ENCODE results near the gene MAP4K3. TPM values are rescaled to one million over a fixed set of nuclear protein-coding genes. Genes with fewer than 3 reads are reported as not detected.
A peak's percentile ranks its signal among the peaks of the same experiment; 100 is the strongest.
"Not testable (repeated sequence)": the region's sequence is repeated elsewhere in the genome, so short reads cannot be mapped to it uniquely, and the experiment has no call there.

MAP4K3 gene
- total RNA-seq, 1 donor from 2014 or later, result 18.3 TPM

GRCh38 chr2:39386064-39386463 lies 51.0 kb downstream of the MAP4K3 start:
- no peak overlapping the region for H3K4me3 ChIP-seq (ENCODE audit: low read depth, low read length)
- no peak for TF ChIP-seq CTCF (conservative IDR thresholded peaks at IDR 0.05; ENCODE audit: low read depth, low read length)
- DNase-seq (ENCODE audit: low read depth), result no peak

DNA sequence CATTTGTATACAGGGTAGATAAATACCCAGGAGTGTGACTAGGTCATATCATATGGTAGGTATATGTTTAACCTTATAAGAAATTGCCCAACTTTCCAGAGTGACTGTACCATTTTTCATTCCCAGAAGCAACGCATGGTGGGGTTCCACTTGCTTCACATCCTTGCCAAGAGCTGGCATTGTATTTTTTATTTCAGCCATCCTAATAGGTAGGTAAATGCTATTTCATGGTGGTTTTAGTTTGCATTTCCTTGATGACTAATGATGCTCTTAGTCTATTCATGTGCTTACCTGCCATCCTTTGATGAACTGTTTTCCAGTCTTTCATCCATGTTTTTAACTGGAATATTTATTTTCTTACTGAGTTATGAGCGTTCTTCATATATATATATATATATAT lies 51.9 kb downstream of the MAP4K3 start:
- no peak overlapping the region for H3K4me3 ChIP-seq (ENCODE audit: low read depth, low read length)
- no peak for TF ChIP-seq CTCF (conservative IDR thresholded peaks at IDR 0.05; ENCODE audit: low read depth, low read length)
- no peak for DNase-seq (ENCODE audit: low read depth)

GRCh38 chr2:39384071-39384470 lies 53.0 kb downstream of the MAP4K3 start:
- not testable (repeated sequence) for DNase-seq (ENCODE audit: low read depth); H3K4me3 ChIP-seq (ENCODE audit: low read depth, low read length)

- no peak overlapping the region for H3K4me3 ChIP-seq (ENCODE audit: low read depth, low read length)
- TF ChIP-seq CTCF (conservative IDR thresholded peaks at IDR 0.05; ENCODE audit: low read depth, low read length), result no peak
- no peak for DNase-seq (ENCODE audit: low read depth)
These were observed 53.9 kb downstream of the MAP4K3 start for GRCh38 chr2:39383146-39383545.

GRCh38 chr2:39381653-39382052 lies 55.4 kb downstream of the MAP4K3 start:
- TF ChIP-seq CTCF (conservative IDR thresholded peaks at IDR 0.05; ENCODE audit: low read depth, low read length), result no peak
- H3K4me3 ChIP-seq (ENCODE audit: low read depth, low read length), result no peak overlapping the region
- DNase-seq (ENCODE audit: low read depth), result no peak

- DNase-seq (ENCODE audit: low read depth), result no peak
- no peak overlapping the region for H3K4me3 ChIP-seq (ENCODE audit: low read depth, low read length)
- TF ChIP-seq CTCF (conservative IDR thresholded peaks at IDR 0.05; ENCODE audit: low read depth, low read length), result no peak
These were observed 56.4 kb downstream of the MAP4K3 start for GRCh38 chr2:39380525-39381150.

DNA sequence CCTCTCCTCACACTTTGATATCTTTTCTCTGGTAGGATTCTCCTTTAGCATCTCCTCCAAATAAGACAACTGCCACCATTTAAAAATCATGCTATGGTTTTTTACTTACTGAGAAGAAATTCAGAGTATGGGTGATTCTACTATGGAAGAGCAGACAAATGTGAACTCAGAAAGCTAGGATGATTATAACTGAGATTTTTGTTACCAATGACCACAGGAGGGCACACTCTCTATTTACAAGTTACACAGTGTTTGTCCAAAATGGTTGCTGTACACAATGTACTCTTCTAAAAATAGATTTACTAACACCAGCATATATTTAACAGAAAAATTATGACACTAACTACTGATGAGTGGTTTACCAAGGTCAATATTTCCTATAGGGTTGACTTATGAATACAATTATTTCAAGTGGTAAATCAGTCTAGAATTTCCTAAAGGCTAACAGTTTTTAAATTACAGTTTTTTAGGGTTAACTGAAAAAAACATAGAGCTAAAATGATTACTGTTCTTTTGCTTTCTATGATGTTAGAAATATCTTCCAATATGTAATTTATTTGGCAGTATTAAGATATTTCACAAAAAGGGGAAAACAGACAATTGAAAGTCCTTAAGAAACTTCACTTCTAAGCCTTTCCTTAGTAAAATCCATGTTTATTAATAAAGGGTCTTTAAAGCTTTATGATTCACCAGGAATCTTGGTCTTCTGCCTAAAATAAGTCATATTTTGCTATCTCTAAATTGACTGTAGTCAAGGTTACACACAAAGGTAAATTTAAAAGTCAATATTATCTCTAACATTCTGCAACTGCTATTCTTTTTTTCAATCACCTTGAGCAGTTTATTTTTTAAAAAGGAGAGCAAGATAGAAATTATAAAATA lies 57.2 kb downstream of the MAP4K3 start:
- TF ChIP-seq CTCF (conservative IDR thresholded peaks at IDR 0.05; ENCODE audit: low read depth, low read length), result peak; percentile 62
- DNase-seq (ENCODE audit: low read depth), result peak; percentile 33
- H3K4me3 ChIP-seq (ENCODE audit: low read depth, low read length), result no peak overlapping the region
